HEK293T (cell line): ENCODE measurements around the gene SLC25A30.
"Not testable (repeated sequence)": the region's sequence is repeated elsewhere in the genome, so short reads cannot be mapped to it uniquely, and the experiment has no call there.

Experiments
- ARNT ChIP-seq: fragments of 450-650 bp; IDR thresholded peaks from 2 replicates; pipeline ENCODE4 v1.6.1; 2017; ENCODE audit warnings: mild to moderate bottlenecking
- BHLHE40 ChIP-seq: fragments of 450-650 bp; IDR thresholded peaks from 2 replicates; pipeline ENCODE4 v1.6.1; 2016; ENCODE audit warnings: mild to moderate bottlenecking, moderate library complexity, borderline replicate concordance
- CTBP1 ChIP-seq: fragments of 450-650 bp; IDR thresholded peaks from 2 replicates; pipeline ENCODE4 v1.6.1; 2016; ENCODE audit warnings: borderline replicate concordance
- ELF4 ChIP-seq: fragments of 450-650 bp; IDR thresholded peaks from 2 replicates; pipeline ENCODE4 v1.6.1; 2017; ENCODE audit warnings: antibody characterized with exemption
- FOXA1 ChIP-seq: fragments of 450-650 bp; IDR thresholded peaks from 2 replicates; pipeline ENCODE4 v1.6.1; 2016; ENCODE audit warnings: mild to moderate bottlenecking
- FOXK2 ChIP-seq: fragments of 450-650 bp; IDR thresholded peaks from 2 replicates; pipeline ENCODE4 v1.6.1; 2016; ENCODE audit warnings: mild to moderate bottlenecking
- FOXM1 ChIP-seq: fragments of 450-650 bp; IDR thresholded peaks from 2 replicates; pipeline ENCODE4 v1.6.1; 2017; ENCODE audit warnings: mild to moderate bottlenecking, borderline replicate concordance
- HDGF ChIP-seq: fragments of 450-650 bp; IDR thresholded peaks from 2 replicates; pipeline ENCODE4 v1.6.1; 2017; ENCODE audit warnings: antibody characterized with exemption, borderline replicate concordance
- LEF1 ChIP-seq: fragments of 450-650 bp; IDR thresholded peaks from 2 replicates; pipeline ENCODE4 v1.6.1; 2017; ENCODE audit warnings: mild to moderate bottlenecking, borderline replicate concordance
- PKNOX1 ChIP-seq: fragments of 450-650 bp; IDR thresholded peaks from 2 replicates; pipeline ENCODE4 v1.6.1; 2016
- SP1 ChIP-seq: fragments of 450-650 bp; IDR thresholded peaks from 2 replicates; pipeline ENCODE4 v1.6.1; 2017
- SUZ12 ChIP-seq: fragments of 450-650 bp; IDR thresholded peaks from 2 replicates; pipeline ENCODE4 v1.6.1; 2016; ENCODE audit warnings: mild to moderate bottlenecking
- TARDBP ChIP-seq: fragments of 450-650 bp; IDR thresholded peaks from 2 replicates; pipeline ENCODE4 v1.6.1; 2016

- TF ChIP-seq SUZ12, FOXK2, BHLHE40, ELF4, PKNOX1, FOXM1, FOXA1, CTBP1, TARDBP, HDGF, ARNT, LEF1, SP1: not testable (repeated sequence)
Measured at GRCh38 chr13:45391128-45391527, 27.0 kb downstream of the SLC25A30 start.
